ENCODE data around the gene NDUFS8.

The NDUFS8 gene

GRCh38 chr11:68015467-68015866 lies 15.0 kb upstream of the NDUFS8 start:
- Histone ChIP-seq H3K79me2 (ENCODE audit: control insufficient read depth, low read length) (no peaks in the 10 kb centered on the region), H3F3A (ENCODE audit: control insufficient read depth, insufficient read depth) (no peaks in the 10 kb centered on the region), H3K9me2 (replicated peaks; ENCODE audit: control insufficient read depth, low read length) (no peaks in the 10 kb centered on the region), H3K27me3 (ENCODE audit: control insufficient read depth, low read length) (no peaks in the 10 kb centered on the region), H3K27ac (ENCODE audit: low read depth, low read length) (no peak overlapping the region), H3K4me1 (ENCODE audit: control insufficient read depth, low read length) (no peaks in the 10 kb centered on the region), H3K36me3 (ENCODE audit: control insufficient read depth, low read length) (no peaks in the 10 kb centered on the region), H3K9me3 (ENCODE audit: control insufficient read depth, insufficient read depth, low read length) (no peaks in the 10 kb centered on the region), H3K4me3 (ENCODE audit: low read length) (no peak overlapping the region), H3K4me2 (ENCODE audit: low read length) (no peak overlapping the region), H4K20me1 (ENCODE audit: control insufficient read depth, insufficient read depth, low read depth, low read length) (no peaks in the 10 kb centered on the region)
- TF ChIP-seq EZH2phosphoT487 (IDR thresholded peaks at IDR 0.05; ENCODE audit: borderline replicate concordance, low read length) (no peak), CTCF (IDR thresholded peaks at IDR 0.05; ENCODE audit: low read depth, low read length, poor library complexity, severe bottlenecking) (no peak)

- Histone ChIP-seq H3K4me1 (ENCODE audit: control insufficient read depth, low read length) (no peaks in the 10 kb centered on the region), H3K36me3 (ENCODE audit: control insufficient read depth, low read length) (no peaks in the 10 kb centered on the region), H3K4me2 (ENCODE audit: low read length) (no peak overlapping the region), H3K9me3 (ENCODE audit: control insufficient read depth, insufficient read depth, low read length) (no peaks in the 10 kb centered on the region), H3K27ac (ENCODE audit: low read depth, low read length) (no peak overlapping the region), H3K79me2 (ENCODE audit: control insufficient read depth, low read length) (no peaks in the 10 kb centered on the region), H3K9me2 (replicated peaks; ENCODE audit: control insufficient read depth, low read length) (no peaks in the 10 kb centered on the region), H3F3A (ENCODE audit: control insufficient read depth, insufficient read depth) (no peaks in the 10 kb centered on the region), H4K20me1 (ENCODE audit: control insufficient read depth, insufficient read depth, low read depth, low read length) (no peaks in the 10 kb centered on the region), H3K27me3 (ENCODE audit: control insufficient read depth, low read length) (no peaks in the 10 kb centered on the region), H3K4me3 (ENCODE audit: low read length) (no peak overlapping the region)
- TF ChIP-seq EZH2phosphoT487 (IDR thresholded peaks at IDR 0.05; ENCODE audit: borderline replicate concordance, low read length) (no peak), CTCF (IDR thresholded peaks at IDR 0.05; ENCODE audit: low read depth, low read length, poor library complexity, severe bottlenecking) (no peak)
Observed at GRCh38 chr11:68016161-68016903, 14.1 kb upstream of the NDUFS8 start.

GRCh38 chr11:68016904-68017817 lies 13.3 kb upstream of the NDUFS8 start:
- H4K20me1 ChIP-seq (ENCODE audit: control insufficient read depth, insufficient read depth, low read depth, low read length), result no peaks in the 10 kb centered on the region
- TF ChIP-seq EZH2phosphoT487 (IDR thresholded peaks at IDR 0.05; ENCODE audit: borderline replicate concordance, low read length) (no peak), CTCF (IDR thresholded peaks at IDR 0.05; ENCODE audit: low read depth, low read length, poor library complexity, severe bottlenecking) (no peak)
- no peak overlapping the region for H3K4me2 ChIP-seq (ENCODE audit: low read length)
- no peaks in the 10 kb centered on the region for H3K79me2 ChIP-seq (ENCODE audit: control insufficient read depth, low read length)
- no peaks in the 10 kb centered on the region for H3F3A ChIP-seq (ENCODE audit: control insufficient read depth, insufficient read depth)
- H3K4me3 ChIP-seq (ENCODE audit: low read length), result no peak overlapping the region
- H3K9me2 ChIP-seq (replicated peaks; ENCODE audit: control insufficient read depth, low read length), result no peaks in the 10 kb centered on the region
- H3K4me1 ChIP-seq (ENCODE audit: control insufficient read depth, low read length), result no peaks in the 10 kb centered on the region
- no peaks in the 10 kb centered on the region for H3K36me3 ChIP-seq (ENCODE audit: control insufficient read depth, low read length)
- H3K27ac ChIP-seq (ENCODE audit: low read depth, low read length), result no peak overlapping the region
- H3K27me3 ChIP-seq (ENCODE audit: control insufficient read depth, low read length), result no peaks in the 10 kb centered on the region
- H3K9me3 ChIP-seq (ENCODE audit: control insufficient read depth, insufficient read depth, low read length), result no peaks in the 10 kb centered on the region

Measured in DOHH2 (cell line).